CD4-positive, alpha-beta T cell treated with Interleukin-6 for 4 hours (primary cell): ENCODE data around the gene PTGDR2.
A peak's percentile ranks its signal among the peaks of the same experiment; 100 is the strongest.

Experiments
- DNase-seq: peaks from one replicate; pipeline ENCODE4 v3.0.0-alpha.2; 2020; ENCODE audit warnings: mixed read lengths

Gene PTGDR2

GRCh38 chr11:60857378-60858232 lies 1.9 kb upstream of the PTGDR2 start:
- no peak for DNase-seq

- DNase-seq, result no peak
Measured at GRCh38 chr11:60854847-60855725, 664 bp downstream of the PTGDR2 start.

GRCh38 chr11:60854140-60854846 lies 1.5 kb downstream of the PTGDR2 start:
- no peak for DNase-seq

GRCh38 chr11:60852982-60853950 lies 2.5 kb downstream of the PTGDR2 start:
- no peak for DNase-seq

- no peak for DNase-seq
Measured at GRCh38 chr11:60852117-60852981, 3.4 kb downstream of the PTGDR2 start.

- no peak for DNase-seq
Measured at GRCh38 chr11:60851327-60852104, 4.2 kb downstream of the PTGDR2 start.

- no peak for DNase-seq
Measured at GRCh38 chr11:60849641-60850520, 5.9 kb downstream of the PTGDR2 start.

GRCh38 chr11:60848714-60849151 lies 7.0 kb downstream of the PTGDR2 start:
- no peak for DNase-seq

GRCh38 chr11:60847896-60848295 lies 7.9 kb downstream of the PTGDR2 start:
- no peak for DNase-seq

GRCh38 chr11:60847281-60847680 lies 8.5 kb downstream of the PTGDR2 start:
- no peak for DNase-seq

- no peak for DNase-seq
Measured at GRCh38 chr11:60845338-60845737, 10.4 kb downstream of the PTGDR2 start.

GRCh38 chr11:60844870-60845221 lies 10.9 kb downstream of the PTGDR2 start:
- no peak for DNase-seq

- DNase-seq, result no peak
Measured at GRCh38 chr11:60844045-60844869, 11.5 kb downstream of the PTGDR2 start.

- no peak for DNase-seq
Measured at GRCh38 chr11:60842668-60843600, 12.8 kb downstream of the PTGDR2 start.

- DNase-seq, result peak; percentile 96
Measured at GRCh38 chr11:60841797-60842667, 13.7 kb downstream of the PTGDR2 start, which contains the start of gene CCDC86. Gene CCDC86, plus strand, starts transcription at chr11:60842113. Its CDS starts 12 bp downstream, at chr11:60842125.
